Central memory CD8-positive, alpha-beta T cell (primary cell): ENCODE data around the gene ZBED4.

Experiments
- ATAC-seq: fragments of 150-1000 bp; cut with Tn5 transposase; replicated peaks from 2 replicates; pipeline ENCODE4 v1.10.0; 2022; ENCODE audit warnings: mild to moderate bottlenecking, moderate FRiP score, moderate number of reproducible peaks; ENCODE audit not compliant: poor library complexity, severe bottlenecking; ENCODE audit errors: extremely low read depth
- DNase-seq, 2 donors: peaks; one replicate each; pipeline ENCODE4 v3.0.0; 2021; ENCODE audit warnings: low spot score in 2 of 2
- H3K27ac Mint-ChIP-seq: one replicate; pipeline ENCODE4 v1.8.0; 2022; ENCODE audit warnings: low read depth, mild to moderate bottlenecking, moderate library complexity, mixed read lengths
- H3K27me3 Mint-ChIP-seq: one replicate; pipeline ENCODE4 v1.8.0; 2022; ENCODE audit warnings: mixed read lengths
- H3K36me3 Mint-ChIP-seq: one replicate; pipeline ENCODE4 v1.8.0; 2022; ENCODE audit warnings: mild to moderate bottlenecking, moderate library complexity, mixed read lengths; ENCODE audit not compliant: insufficient read depth
- H3K4me1 Mint-ChIP-seq: one replicate; pipeline ENCODE4 v1.8.0; 2022; ENCODE audit warnings: mixed read lengths
- H3K4me3 Mint-ChIP-seq: one replicate; pipeline ENCODE4 v1.8.0; 2022; ENCODE audit warnings: mild to moderate bottlenecking, moderate library complexity, mixed read lengths
- H3K9me3 Mint-ChIP-seq: one replicate; pipeline ENCODE4 v1.8.0; 2022; ENCODE audit warnings: mixed read lengths

ZBED4 gene

GRCh38 chr22:49929994-49930575 lies 76.4 kb downstream of the ZBED4 start:
- Mint-ChIP-seq H3K4me1 (peaks cover 33% of the 10 kb centered on the region), H3K27ac (no peak overlapping the region), H3K4me3 (no peak overlapping the region), H3K27me3 (no peaks in the 10 kb centered on the region), H3K36me3 (peaks cover 14% of the 10 kb centered on the region), H3K9me3 (no peaks in the 10 kb centered on the region)
- DNase-seq (no peak), ATAC-seq (no peak)

DNA sequence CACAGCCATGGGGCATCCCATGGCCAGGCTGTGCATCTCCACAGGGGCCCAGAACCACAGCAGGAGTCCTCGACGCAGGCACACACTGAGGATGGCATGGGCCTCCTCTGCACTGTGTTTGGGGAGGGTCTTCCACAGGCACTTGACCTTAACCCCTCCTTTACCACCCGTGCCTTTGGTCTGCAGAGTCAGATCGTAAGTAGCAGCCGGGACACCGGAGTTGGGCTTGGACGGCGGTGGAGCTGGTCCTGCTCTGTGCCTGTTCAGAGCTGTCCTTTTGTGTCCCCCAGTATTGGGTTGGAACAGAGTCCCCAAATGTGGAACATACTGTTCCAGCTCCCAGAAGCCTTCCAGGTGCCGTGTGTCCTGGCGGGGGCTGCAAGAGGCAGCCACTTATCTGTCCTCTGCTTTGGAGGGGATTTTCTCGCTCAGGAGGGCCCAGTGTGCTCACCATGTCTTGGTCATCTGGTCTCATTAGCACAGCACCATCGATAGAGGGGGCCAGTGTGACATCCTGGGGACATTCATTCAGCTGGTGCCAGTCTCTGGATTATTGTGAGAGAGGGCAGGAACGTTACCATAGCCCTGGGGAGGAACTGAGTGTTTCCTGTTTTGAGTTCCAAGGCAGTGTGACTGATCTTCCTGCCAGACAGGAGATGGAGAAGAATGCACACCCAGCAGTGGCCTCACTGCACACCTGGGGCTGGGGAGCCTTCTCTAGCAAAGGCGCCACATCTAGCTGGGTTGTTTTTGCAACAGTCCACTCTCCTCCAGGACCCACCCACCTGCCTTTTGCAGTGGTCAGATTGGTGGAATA lies 77.2 kb downstream of the ZBED4 start:
- Mint-ChIP-seq H3K36me3 (peaks cover 10% of the 10 kb centered on the region), H3K27me3 (no peaks in the 10 kb centered on the region), H3K9me3 (no peaks in the 10 kb centered on the region), H3K27ac (peak overlapping the region; percentile 41), H3K4me1 (peaks cover 26% of the 10 kb centered on the region), H3K4me3 (no peak overlapping the region)
- ATAC-seq (no peak), DNase-seq (no peak)

GRCh38 chr22:49933236-49934159 lies 79.9 kb downstream of the ZBED4 start:
- no peak for DNase-seq
- ATAC-seq = no peak
- Mint-ChIP-seq H3K27ac (peak overlapping the region; percentile 5), H3K4me1 (peaks cover 19% of the 10 kb centered on the region), H3K27me3 (no peaks in the 10 kb centered on the region), H3K36me3 (peaks cover 12% of the 10 kb centered on the region), H3K4me3 (peak overlapping the region; percentile 68), H3K9me3 (no peaks in the 10 kb centered on the region)

DNA sequence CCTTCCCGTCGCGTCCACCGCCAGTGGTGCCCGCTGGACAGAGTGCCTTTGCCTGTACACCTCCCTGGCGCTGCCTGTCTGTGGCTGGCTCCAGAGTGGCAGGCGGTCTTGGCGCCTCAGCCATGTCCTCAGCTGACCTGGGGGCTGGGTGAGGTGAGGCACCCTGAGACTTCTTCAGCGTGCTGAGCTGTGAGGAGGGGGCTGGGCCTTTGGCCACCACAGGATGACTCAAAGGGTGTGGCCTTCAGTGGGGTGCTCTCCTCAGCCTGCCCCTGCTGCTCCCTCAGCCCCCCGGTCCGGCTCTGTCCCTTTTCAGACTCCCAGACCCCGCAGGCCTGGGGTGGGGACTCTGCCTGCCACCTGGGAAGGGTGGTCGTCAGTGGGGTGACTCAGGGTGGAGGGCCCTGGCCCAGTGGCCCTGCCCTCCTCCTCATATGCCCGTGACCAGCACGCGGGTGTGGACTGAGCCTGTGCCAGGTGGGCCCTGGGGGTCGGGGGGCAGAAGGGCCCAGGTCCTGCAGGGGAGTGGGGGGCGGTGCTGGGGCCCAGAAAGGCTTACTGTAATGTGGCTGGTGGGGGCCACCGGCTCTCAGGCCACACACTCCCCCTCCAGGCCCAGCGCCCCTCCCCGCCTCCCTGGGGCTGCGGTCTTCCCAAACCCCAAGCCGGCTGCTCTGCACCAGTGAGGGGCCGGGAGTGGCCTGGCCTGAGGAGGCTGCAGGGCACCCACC lies 80.7 kb downstream of the ZBED4 start:
- Mint-ChIP-seq H3K36me3 (peaks cover 12% of the 10 kb centered on the region), H3K27ac (no peak overlapping the region), H3K9me3 (no peaks in the 10 kb centered on the region), H3K27me3 (no peaks in the 10 kb centered on the region), H3K4me1 (peaks cover 19% of the 10 kb centered on the region), H3K4me3 (peak overlapping the region; percentile 68)
- DNase-seq = no peak
- ATAC-seq = no peak

- no peak overlapping the region for H3K27ac Mint-ChIP-seq
- peaks cover 19% of the 10 kb centered on the region for H3K4me1 Mint-ChIP-seq
- no peaks in the 10 kb centered on the region for H3K9me3 Mint-ChIP-seq
- peak; percentile 40 to 61 for DNase-seq
- peak overlapping the region; percentile 68 for H3K4me3 Mint-ChIP-seq
- H3K36me3 Mint-ChIP-seq = peaks cover 9% of the 10 kb centered on the region
- ATAC-seq = peak; percentile 5
- H3K27me3 Mint-ChIP-seq = no peaks in the 10 kb centered on the region
Measured at GRCh38 chr22:49934891-49935557, 81.4 kb downstream of the ZBED4 start.

- ATAC-seq (no peak), DNase-seq (no peak)
- Mint-ChIP-seq H3K27me3 (no peaks in the 10 kb centered on the region), H3K27ac (peak overlapping the region; percentile 85), H3K36me3 (peaks cover 9% of the 10 kb centered on the region), H3K4me3 (peak overlapping the region; percentile 68), H3K9me3 (no peaks in the 10 kb centered on the region), H3K4me1 (peaks cover 19% of the 10 kb centered on the region)
Measured at GRCh38 chr22:49935561-49935960, 81.9 kb downstream of the ZBED4 start.

DNA sequence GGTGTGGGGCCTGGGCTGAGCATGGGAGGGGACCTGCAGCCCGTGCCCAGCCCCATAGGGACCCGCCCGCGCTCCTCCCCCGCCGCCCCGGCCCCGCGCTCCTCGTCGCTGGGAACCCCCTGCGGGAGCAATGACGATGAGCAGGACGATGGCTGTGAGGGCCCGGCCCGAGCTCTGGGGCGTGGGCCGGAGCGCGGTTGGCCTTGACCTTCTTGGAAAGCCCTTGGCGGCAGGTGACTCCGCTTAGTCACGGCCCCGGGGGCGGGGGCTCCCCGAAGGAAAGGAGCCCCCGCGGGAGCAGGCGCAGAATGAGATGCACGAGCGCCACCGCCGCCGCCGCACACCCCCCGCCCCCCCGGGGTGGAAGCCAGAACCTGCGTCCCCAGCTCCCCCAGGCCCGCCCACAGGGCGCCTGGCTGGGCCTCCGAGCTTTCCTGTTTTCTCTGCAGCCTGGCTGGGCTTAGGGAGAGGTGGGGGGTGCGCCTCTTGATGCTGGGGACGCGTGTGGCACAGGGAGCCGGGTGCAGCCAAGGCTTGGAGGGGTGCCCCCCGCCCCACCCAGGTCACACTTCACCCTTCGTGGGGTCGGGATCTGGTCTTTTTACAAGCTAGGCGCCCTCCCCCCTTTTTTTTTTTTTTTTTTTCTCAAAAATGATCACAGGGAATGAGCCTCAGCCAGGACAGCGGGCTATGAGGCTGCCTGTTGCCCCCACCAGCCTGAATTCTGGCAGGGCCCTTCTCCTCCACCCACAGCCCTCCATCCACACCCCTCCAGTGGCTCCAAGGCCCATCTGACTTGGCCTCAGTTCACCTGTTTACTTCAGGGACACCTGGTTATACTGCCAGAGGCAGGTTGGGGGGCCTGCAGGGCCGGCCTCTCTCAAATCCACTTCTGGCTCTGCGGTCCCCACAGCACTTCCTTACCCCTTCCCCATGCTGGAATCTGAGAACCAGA lies 82.7 kb downstream of the ZBED4 start:
- peaks cover 18% of the 10 kb centered on the region for H3K4me1 Mint-ChIP-seq
- no peaks in the 10 kb centered on the region for H3K27me3 Mint-ChIP-seq
- DNase-seq (peak; percentile 73 to 83), ATAC-seq (peak; percentile 85)
- H3K4me3 Mint-ChIP-seq = peak overlapping the region; percentile 68
- H3K9me3 Mint-ChIP-seq = no peaks in the 10 kb centered on the region
- peaks cover 9% of the 10 kb centered on the region for H3K36me3 Mint-ChIP-seq
- peak overlapping the region; percentile 85 for H3K27ac Mint-ChIP-seq

- H3K27ac Mint-ChIP-seq = peak overlapping the region; percentile 85
- DNase-seq (no peak), ATAC-seq (no peak)
- no peaks in the 10 kb centered on the region for H3K27me3 Mint-ChIP-seq
- H3K4me3 Mint-ChIP-seq = peak overlapping the region; percentile 68
- H3K36me3 Mint-ChIP-seq = peaks cover 9% of the 10 kb centered on the region
- H3K9me3 Mint-ChIP-seq = no peaks in the 10 kb centered on the region
- H3K4me1 Mint-ChIP-seq = peaks cover 18% of the 10 kb centered on the region
Measured at GRCh38 chr22:49936973-49937757, 83.5 kb downstream of the ZBED4 start.

GRCh38 chr22:49937758-49938564 lies 84.3 kb downstream of the ZBED4 start:
- Mint-ChIP-seq H3K27me3 (no peaks in the 10 kb centered on the region), H3K9me3 (no peaks in the 10 kb centered on the region), H3K27ac (no peak overlapping the region), H3K4me1 (peaks cover 17% of the 10 kb centered on the region), H3K4me3 (no peak overlapping the region), H3K36me3 (peaks cover 9% of the 10 kb centered on the region)
- DNase-seq (no peak), ATAC-seq (no peak)

DNA sequence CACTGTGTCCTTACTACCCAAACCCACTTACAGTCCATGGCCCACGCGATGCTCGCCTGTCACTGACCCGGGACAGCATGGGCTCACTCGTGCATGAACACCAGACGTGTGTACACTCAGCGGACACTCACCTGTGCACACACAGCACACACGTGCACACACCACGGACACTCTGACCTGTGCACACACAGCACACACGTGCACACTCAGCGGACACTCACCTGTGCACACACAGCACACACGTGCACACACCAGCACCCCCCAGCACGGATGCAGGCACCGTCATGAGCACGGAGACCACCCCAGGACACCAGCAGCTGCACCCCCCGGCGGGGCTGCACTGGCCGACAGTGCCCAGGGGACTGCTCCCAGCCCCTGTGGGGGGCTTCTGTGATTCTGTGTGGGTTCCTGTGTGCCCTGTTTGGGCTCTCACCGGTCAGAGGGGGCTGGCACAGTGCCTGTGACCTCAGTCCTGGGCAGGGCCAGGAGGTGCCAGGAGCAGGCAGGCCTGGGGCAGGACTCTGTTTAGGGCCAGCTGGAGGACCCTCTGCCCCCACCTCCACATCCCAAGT lies 85.0 kb downstream of the ZBED4 start:
- Mint-ChIP-seq H3K27ac (no peak overlapping the region), H3K9me3 (no peaks in the 10 kb centered on the region), H3K36me3 (peaks cover 9% of the 10 kb centered on the region), H3K4me3 (no peak overlapping the region), H3K27me3 (no peaks in the 10 kb centered on the region), H3K4me1 (peaks cover 13% of the 10 kb centered on the region)
- DNase-seq (no peak), ATAC-seq (no peak)
